SH-SY5Y (cell line): ENCODE results near the gene MTMR12.

Source experiments
- GATA2 ChIP-seq: IDR thresholded peaks from 2 replicates; pipeline ENCODE4 v1.6.1; 2011; ENCODE audit warnings: mild to moderate bottlenecking, low read depth, low read length
- GATA3 ChIP-seq: IDR thresholded peaks from 2 replicates; pipeline ENCODE4 v1.6.1; 2011; ENCODE audit warnings: low read depth, mild to moderate bottlenecking, low read length, moderate library complexity

DNA sequence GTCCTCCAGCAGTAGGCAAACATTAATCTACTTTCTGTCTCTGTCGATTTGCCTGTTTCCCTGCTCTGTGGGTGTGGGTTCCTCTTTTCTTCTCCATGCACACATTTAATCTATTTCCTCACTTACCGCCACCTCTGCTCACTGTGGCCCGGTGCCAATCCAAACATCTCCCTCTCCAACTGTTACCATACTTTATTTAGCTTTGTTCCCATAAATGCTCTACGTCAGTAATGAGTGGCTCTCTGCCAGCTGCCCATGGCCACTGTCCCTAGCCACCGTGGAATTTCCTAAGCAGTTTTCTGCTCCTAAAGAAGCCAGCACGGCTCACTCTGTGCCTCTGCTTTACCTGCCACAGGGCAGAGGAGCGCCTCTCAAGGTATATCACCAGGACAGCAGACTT lies 119.1 kb downstream of the MTMR12 start:
- TF ChIP-seq GATA3 (no peak), GATA2 (no peak)
